IPS-20b (cell line): ENCODE data around the gene ABITRAM.
"Not testable (repeated sequence)": the region's sequence is repeated elsewhere in the genome, so short reads cannot be mapped to it uniquely, and the experiment has no call there.

Source experiments
- H3K27ac ChIP-seq: one replicate; pipeline ENCODE4 v1.5.1; 2013; ENCODE audit warnings: low read length
- H3K27me3 ChIP-seq: 2 replicates; pipeline ENCODE4 v1.6.1; 2013; ENCODE audit warnings: mild to moderate bottlenecking, low read length, inconsistent platforms; ENCODE audit not compliant: insufficient read depth
- H3K36me3 ChIP-seq: 2 replicates; pipeline ENCODE4 v1.6.1; 2013; ENCODE audit warnings: low read depth, mild to moderate bottlenecking, inconsistent platforms, low read length, moderate library complexity; ENCODE audit not compliant: insufficient read depth
- H3K4me1 ChIP-seq: 2 replicates; pipeline ENCODE4 v1.6.1; 2013; ENCODE audit warnings: mild to moderate bottlenecking, control low read depth, inconsistent platforms, low read length, moderate library complexity; ENCODE audit not compliant: insufficient read depth
- H3K4me3 ChIP-seq: 2 replicates; pipeline ENCODE4 v1.5.1; 2013; ENCODE audit warnings: mild to moderate bottlenecking, low read length, inconsistent platforms
- H3K9ac ChIP-seq: 2 replicates; pipeline ENCODE4 v1.6.1; 2013; ENCODE audit warnings: low read depth, mild to moderate bottlenecking, inconsistent platforms, low read length, moderate library complexity
- H3K9me3 ChIP-seq: 2 replicates; pipeline ENCODE4 v1.6.1; 2013; ENCODE audit warnings: mild to moderate bottlenecking, low read depth, low read length, inconsistent platforms; ENCODE audit not compliant: insufficient read depth

Gene ABITRAM

DNA sequence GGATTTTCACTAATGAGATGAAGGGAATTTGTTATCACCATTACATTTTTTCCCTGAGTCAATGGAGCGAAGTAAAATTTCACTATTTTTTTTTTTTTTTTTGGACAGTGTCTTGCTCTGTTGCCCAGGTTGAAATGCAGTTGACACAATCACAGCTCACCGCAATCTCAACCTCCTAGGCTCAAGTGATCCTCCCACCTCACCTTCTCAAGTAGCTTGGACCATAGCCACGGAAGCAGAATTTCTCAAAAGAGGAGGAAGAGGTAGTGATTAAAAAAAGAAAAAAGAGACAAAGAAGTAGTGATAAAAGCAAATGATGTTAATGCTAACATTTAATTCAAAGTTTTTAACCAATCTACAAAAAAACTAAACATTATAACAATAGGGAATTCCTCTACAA, 30.0 kb upstream of the ABITRAM start:
- Histone ChIP-seq H3K36me3 (peaks cover 98% of the 10 kb centered on the region), H3K9me3 (no peaks in the 10 kb centered on the region), H3K4me3 (no peak overlapping the region), H3K27me3 (no peaks in the 10 kb centered on the region), H3K4me1 (no peaks in the 10 kb centered on the region), H3K9ac (no peak overlapping the region), H3K27ac (no peak overlapping the region)

DNA sequence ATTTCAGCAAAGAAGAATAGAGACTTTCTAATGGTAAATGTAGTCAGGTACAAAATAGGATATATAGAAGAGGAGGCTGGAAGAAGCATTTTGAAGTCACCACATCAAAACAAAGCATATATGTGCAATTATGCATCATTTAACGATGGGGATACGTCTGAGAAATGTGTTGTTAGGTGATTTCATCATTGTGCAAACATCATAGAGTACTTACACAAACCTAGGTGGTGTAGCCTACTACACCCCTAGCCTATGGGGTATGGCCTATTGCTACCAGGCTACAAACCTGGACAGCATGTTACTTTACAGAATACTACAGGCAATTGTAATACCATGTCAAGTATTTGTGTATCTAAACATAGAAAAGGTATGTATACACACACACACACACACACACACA, 28.7 kb upstream of the ABITRAM start:
- Histone ChIP-seq H3K27me3 (no peaks in the 10 kb centered on the region), H3K9me3 (no peaks in the 10 kb centered on the region), H3K4me1 (no peaks in the 10 kb centered on the region), H3K36me3 (peaks cover 98% of the 10 kb centered on the region), H3K9ac (no peak overlapping the region), H3K27ac (no peak overlapping the region), H3K4me3 (no peak overlapping the region)

DNA sequence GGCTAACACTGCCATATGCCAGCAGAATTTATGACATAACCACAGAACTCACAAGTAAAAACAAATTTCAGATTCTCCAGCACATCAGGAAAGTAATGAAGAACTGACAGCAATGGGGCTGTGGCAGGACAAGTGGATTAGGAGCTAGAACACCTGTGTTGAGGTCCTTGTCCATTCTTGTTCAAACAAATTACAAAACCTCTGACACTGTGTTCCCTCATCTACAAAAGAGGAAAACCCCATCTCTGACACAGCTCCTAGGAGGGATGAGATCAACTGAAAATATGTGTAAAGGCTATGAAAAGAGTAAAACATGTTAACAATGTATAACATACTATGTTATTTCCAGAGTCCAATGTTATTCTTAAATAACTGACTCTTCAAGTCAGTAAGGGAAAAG, 23.8 kb upstream of the ABITRAM start:
- H3K9ac ChIP-seq: no peak overlapping the region
- no peak overlapping the region for H3K27ac ChIP-seq
- H3K4me3 ChIP-seq: no peak overlapping the region
- H3K36me3 ChIP-seq: peaks cover 91% of the 10 kb centered on the region
- H3K27me3 ChIP-seq: no peaks in the 10 kb centered on the region
- no peaks in the 10 kb centered on the region for H3K9me3 ChIP-seq
- no peaks in the 10 kb centered on the region for H3K4me1 ChIP-seq

DNA sequence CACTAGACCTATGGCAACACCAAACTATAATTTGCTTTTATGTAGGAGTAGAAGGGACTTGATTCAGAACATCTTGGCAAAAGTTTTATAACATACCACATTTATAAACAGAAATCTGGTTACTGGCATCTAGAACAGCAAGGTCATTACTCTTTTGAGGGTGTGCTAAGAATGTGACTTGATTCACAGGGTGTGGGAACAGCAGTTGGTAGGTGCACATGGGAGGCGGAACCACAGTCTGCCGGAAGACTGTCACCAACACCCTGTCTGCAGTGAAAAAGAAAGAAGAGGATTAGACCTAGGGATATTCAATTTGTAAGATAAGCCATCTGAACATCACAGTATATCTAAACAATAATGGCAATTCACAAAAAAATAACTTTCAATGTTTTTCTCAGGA, 23.3 kb upstream of the ABITRAM start:
- H3K36me3 ChIP-seq: peaks cover 91% of the 10 kb centered on the region
- H3K9ac ChIP-seq: no peak overlapping the region
- H3K4me3 ChIP-seq: no peak overlapping the region
- no peaks in the 10 kb centered on the region for H3K4me1 ChIP-seq
- no peaks in the 10 kb centered on the region for H3K27me3 ChIP-seq
- no peak overlapping the region for H3K27ac ChIP-seq
- no peaks in the 10 kb centered on the region for H3K9me3 ChIP-seq

DNA sequence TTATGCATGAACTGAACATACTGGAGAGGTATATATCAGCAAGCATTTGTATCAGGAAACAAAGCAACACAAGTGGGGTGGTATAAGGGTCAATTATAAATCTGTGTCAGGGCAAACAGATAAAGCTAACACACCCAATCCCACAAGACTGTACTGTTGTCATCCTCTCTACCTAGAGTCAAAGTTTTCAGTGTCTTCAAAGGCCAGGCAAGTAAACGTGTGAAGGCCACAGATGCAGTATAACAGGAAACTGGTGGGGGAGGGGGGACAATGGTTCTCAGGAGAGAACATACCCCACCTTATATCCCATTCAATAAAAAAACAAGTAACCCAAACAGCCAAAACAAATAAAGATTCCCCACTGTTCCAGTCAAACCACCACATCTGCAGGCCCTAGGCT, 22.4 kb upstream of the ABITRAM start:
- Histone ChIP-seq H3K9me3 (no peaks in the 10 kb centered on the region), H3K9ac (no peak overlapping the region), H3K36me3 (peaks cover 91% of the 10 kb centered on the region), H3K27me3 (no peaks in the 10 kb centered on the region), H3K4me3 (no peak overlapping the region), H3K4me1 (no peaks in the 10 kb centered on the region), H3K27ac (no peak overlapping the region)

DNA sequence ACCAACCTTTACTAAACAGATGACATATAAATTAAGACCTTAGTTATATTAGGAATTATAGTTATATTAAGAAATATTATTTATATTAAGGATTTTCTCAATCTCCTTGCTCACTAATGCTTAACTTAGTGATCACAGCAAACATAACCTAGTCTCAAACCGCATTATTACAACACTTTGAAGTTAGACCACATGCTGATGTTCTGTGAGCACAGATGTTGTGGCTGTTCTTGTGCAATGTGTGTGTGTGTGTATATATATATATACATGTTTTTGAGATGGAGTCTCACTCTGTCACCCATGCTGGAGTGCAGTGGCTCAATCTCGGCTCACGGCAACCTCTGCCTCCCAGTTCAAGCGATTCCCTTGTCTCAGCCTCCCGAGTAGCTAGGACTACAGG, 20.8 kb upstream of the ABITRAM start:
- no peak overlapping the region for H3K4me3 ChIP-seq
- no peaks in the 10 kb centered on the region for H3K27me3 ChIP-seq
- H3K9me3 ChIP-seq: no peaks in the 10 kb centered on the region
- H3K36me3 ChIP-seq: peaks cover 88% of the 10 kb centered on the region
- no peak overlapping the region for H3K9ac ChIP-seq
- no peaks in the 10 kb centered on the region for H3K4me1 ChIP-seq
- H3K27ac ChIP-seq: no peak overlapping the region

DNA sequence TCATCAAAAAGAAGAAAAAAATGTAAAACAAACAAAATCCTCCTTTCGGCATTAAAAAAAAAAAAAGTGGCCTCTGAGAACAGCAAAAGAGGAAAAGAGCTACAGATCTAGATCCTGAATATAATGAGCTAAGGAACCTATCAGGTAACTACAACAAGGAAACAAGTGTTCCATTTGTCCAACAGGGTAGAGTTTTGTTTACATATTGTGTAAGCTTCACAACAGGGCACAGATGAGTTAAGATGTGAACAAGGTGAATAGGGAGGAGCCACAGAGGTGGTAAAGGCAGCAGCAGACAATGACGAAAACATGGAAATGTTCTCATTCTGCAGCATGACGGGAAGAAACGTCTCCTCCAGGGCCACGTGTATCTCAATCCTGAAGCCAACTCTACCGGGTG, 14.7 kb upstream of the ABITRAM start:
- no peaks in the 10 kb centered on the region for H3K9me3 ChIP-seq
- no peaks in the 10 kb centered on the region for H3K4me1 ChIP-seq
- H3K9ac ChIP-seq: no peak overlapping the region
- H3K27ac ChIP-seq: no peak overlapping the region
- no peak overlapping the region for H3K4me3 ChIP-seq
- H3K36me3 ChIP-seq: peaks cover 88% of the 10 kb centered on the region
- H3K27me3 ChIP-seq: no peaks in the 10 kb centered on the region

DNA sequence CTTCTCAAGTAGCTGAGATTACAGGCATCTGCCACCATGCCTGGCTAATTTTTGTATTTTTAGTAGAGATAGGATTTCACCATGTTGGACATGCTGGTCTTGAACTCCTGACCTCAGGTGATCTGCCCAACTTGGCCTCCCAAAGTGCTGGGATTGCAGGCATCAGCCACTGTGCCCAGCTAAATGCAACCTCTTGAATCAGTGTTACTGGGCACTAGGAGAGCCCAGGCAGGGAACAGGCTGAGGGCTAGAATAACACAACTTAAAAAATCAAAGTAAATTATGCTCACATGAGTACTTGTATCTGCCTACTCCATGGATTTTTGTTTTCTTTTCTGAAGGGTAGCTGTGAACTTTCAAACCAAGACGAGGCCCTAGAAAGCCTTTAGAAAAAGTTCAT, 13.8 kb upstream of the ABITRAM start:
- H3K27ac ChIP-seq, H3K4me1 ChIP-seq, H3K9me3 ChIP-seq, H3K9ac ChIP-seq, H3K4me3 ChIP-seq, H3K27me3 ChIP-seq: not testable (repeated sequence)
- H3K36me3 ChIP-seq: peaks cover 88% of the 10 kb centered on the region

DNA sequence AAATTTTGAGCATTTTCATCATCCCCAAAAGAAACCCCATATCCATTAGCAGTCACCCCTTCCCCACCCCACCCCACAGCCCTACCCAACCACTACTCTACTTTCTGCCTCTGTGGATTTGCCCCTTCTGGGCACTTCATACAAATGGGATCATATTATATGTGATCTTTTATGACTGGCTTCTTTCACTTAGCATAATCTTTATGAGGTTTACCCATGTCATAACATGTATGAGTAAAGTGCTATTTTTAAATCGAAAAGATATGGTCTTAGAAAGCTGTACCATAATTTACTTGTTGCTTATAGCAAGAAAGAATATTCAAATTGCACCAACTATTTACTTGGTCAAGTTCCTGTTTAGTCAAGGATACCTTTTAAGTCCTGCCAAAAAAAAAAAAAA, 13.0 kb upstream of the ABITRAM start:
- Histone ChIP-seq H3K27ac (no peak overlapping the region), H3K9ac (no peak overlapping the region), H3K4me3 (no peak overlapping the region), H3K36me3 (peaks cover 88% of the 10 kb centered on the region), H3K9me3 (no peaks in the 10 kb centered on the region), H3K4me1 (no peaks in the 10 kb centered on the region), H3K27me3 (no peaks in the 10 kb centered on the region)

DNA sequence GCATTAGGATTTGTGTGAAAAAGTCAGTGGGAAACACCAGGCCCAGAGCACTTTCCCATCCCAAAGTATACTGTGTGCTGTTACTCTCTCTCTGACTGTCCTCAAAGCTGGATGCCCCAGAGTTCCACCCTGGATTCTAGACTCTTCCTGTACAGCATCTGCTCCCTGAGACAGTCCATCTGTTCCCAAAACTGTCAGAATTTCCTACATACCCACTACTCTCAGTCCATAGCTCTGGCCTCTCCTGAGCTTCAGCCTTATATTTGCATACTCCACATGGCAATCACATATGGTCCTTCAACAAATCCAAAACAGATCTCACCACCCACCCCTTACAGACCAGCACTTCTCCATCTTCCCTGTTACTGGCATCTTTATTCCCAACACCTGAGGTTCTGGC, 9.7 kb upstream of the ABITRAM start:
- Histone ChIP-seq H3K4me1 (no peaks in the 10 kb centered on the region), H3K27me3 (no peaks in the 10 kb centered on the region), H3K9ac (no peak overlapping the region), H3K36me3 (peaks cover 91% of the 10 kb centered on the region), H3K27ac (no peak overlapping the region), H3K4me3 (no peak overlapping the region), H3K9me3 (no peaks in the 10 kb centered on the region)

DNA sequence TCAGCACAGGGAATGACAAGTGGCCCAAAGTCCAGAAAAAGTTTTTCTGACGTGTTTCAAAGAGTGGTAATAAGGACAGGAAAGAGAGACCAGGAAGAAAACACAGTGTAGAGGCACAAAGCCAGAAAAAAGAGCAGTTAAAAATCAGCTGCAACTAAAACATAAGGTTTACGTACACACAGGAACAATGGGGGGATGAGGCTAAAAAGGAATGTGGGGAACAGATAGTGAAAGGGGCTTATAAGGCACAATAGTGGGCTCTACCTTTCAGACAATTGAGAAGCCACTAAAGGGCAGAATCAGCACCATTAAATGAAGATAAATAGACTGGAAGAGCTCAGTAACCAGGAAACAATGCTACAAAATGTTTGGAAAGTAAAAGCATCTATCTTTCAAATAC, 5.8 kb upstream of the ABITRAM start:
- H3K27ac ChIP-seq: no peak overlapping the region
- no peaks in the 10 kb centered on the region for H3K27me3 ChIP-seq
- H3K36me3 ChIP-seq: peaks cover 67% of the 10 kb centered on the region

DNA sequence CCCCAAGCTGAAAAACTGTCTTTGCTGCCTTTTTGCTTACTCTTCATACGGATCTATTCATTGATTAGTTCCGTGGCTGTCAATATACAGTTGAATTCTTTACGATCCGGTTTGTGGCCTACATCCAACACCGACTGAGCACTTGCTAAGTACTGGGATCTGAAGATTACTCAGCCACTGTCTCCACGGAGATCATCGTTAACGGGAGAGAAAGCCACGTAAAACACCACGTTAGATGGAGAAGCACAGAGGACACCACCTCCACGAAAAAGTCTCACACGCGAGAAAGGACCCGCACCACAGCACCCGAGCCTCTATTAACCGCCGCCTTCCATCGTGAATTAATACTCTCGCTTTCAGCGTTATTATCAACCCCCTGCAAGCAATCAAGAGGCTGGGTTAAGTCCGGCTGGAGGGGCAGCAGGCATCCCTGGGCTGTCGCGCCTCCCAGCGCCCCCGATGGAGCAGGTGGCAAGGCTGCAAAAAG, 926 bp upstream of the ABITRAM start:
- Histone ChIP-seq H3K27ac (no peak overlapping the region), H3K27me3 (no peaks in the 10 kb centered on the region), H3K4me3 (peak overlapping the region; percentile 92), H3K9me3 (no peaks in the 10 kb centered on the region), H3K4me1 (peaks cover 4% of the 10 kb centered on the region; the same call in 1 of the 2 replicates), H3K36me3 (peaks cover 20% of the 10 kb centered on the region), H3K9ac (peak overlapping the region; percentile 89)

More for the DNA sequence above, 5.8 kb upstream of the ABITRAM start:
- H3K4me3 ChIP-seq: no peak overlapping the region
- H3K9ac ChIP-seq: no peak overlapping the region
- peaks cover 4% of the 10 kb centered on the region; the same call in 1 of the 2 replicates for H3K4me1 ChIP-seq
- H3K9me3 ChIP-seq: no peaks in the 10 kb centered on the region
